K562 (cell line): ENCODE measurements around the gene BRWD1. TPM values are rescaled to one million over a fixed set of nuclear protein-coding genes. Genes with fewer than 3 reads are reported as not detected.

Source experiments
- MGA ChIP-seq: fragments of 450-650 bp; IDR thresholded peaks from 2 replicates; pipeline ENCODE4 v1.6.1; 2016; ENCODE audit warnings: mild to moderate bottlenecking, moderate library complexity
- POLR3A ChIP-seq: IDR thresholded peaks from 2 replicates; pipeline ENCODE4 v1.6.1; 2011; ENCODE audit warnings: borderline replicate concordance, mild to moderate bottlenecking, moderate library complexity; ENCODE audit not compliant: insufficient read length, insufficient read depth; ENCODE audit errors: extremely low read depth
- ZBTB2 ChIP-seq: fragments of 450-650 bp; IDR thresholded peaks from 2 replicates; pipeline ENCODE4 v1.6.1; 2016; ENCODE audit warnings: antibody characterized with exemption
- ZNF583 ChIP-seq: fragments of 250-450 bp; sonication (Bioruptor Pico); IDR thresholded peaks from 2 replicates; pipeline ENCODE4 v1.4.0; 2020
- polyA plus RNA-seq, 8 experiments: library from polyadenylated mRNA; depleted of rRNA in 4 of 8; stranded (reverse) in 5 of 8; unstranded in 3 of 8; fragments of >200 nt; fragmentation: Nextera tagmentation in 2 of 8; fragmentation: Illumina TruSeq in 1 of 8; extraction: Ambion mirVana in 2 of 8; extraction: Trizol in 1 of 8; gene quantifications; 2 replicates each; pipeline versions ENCODE4 v1.2.1 to v1.2.3, GENCODE V29; 2011 to 2014; ENCODE audit warnings: inconsistent platforms in 1 of 8, missing spikeins in 1 of 8
- total RNA-seq, 7 experiments: library from RNA; depleted of rRNA in 6 of 7; stranded (reverse); fragments of >200 nt in 6 of 7; fragmentation: Illumina TruSeq in 2 of 7; extraction: Trizol in 2 of 7; gene quantifications; 2 replicates each; pipeline versions ENCODE4 v1.2.1 to v1.2.3, GENCODE V29; 2011 to 2021; ENCODE audit warnings: low replicate concordance in 1 of 7

Gene BRWD1
- total and polyA plus RNA-seq, 9 of the 15 experiments (the other 6 are each of a cell fraction or from before 2014, with no cell fraction given) = 10.1 to 60.2 (median 34.1) TPM

GRCh38 chr21:39319814-39320332 lies 6.4 kb upstream of the BRWD1 start (continued):
- TF ChIP-seq ZBTB2 (peak; percentile 31; the same call in 1 of the 2 replicates), ZNF583 (CRISPR knock-in tag) (0 out of 2 replicates have a peak, but pooled peaks have one; percentile 42), MGA (no peak), POLR3A (no peak)
